Adrenal gland (tissue), 5 donors: ENCODE data around the gene KIAA1671.

ENCODE experiments used
- CTCF ChIP-seq, 6 experiments: fragments of 450-650 bp in 4 of 6; fragments of 200-600 bp in 2 of 6; sonication (generic) in 1 of 6; IDR thresholded peaks; 1 replicate in 5 of 6; 2 replicates in 1 of 6; pipeline versions ENCODE4 v1.5.1 to v1.8.0; 2016 to 2021; ENCODE audit warnings: antibody characterized with exemption in 6 of 6, mild to moderate bottlenecking in 2 of 6, moderate library complexity in 1 of 6
- POLR2A ChIP-seq, 2 donors: fragments of 450-650 bp; IDR thresholded peaks; one replicate each; pipeline ENCODE4 v1.6.1; 2017; ENCODE audit warnings: antibody characterized with exemption in 2 of 2, mild to moderate bottlenecking in 2 of 2, moderate library complexity in 1 of 2
- donor health status: DM: no; HTN: no; CAD: no.

GRCh38 chr22:25083807-25084200 is 131.3 kb downstream of the KIAA1671 start:
- TF ChIP-seq POLR2A (IDR thresholded peaks at IDR 0.05) (no peak), CTCF (IDR thresholded peaks at IDR 0.05) (no peak)
